GM12878 (cell line): ENCODE data around the gene TRPM5.

Experiments
- E2F4 ChIP-seq: IDR thresholded peaks from 2 replicates; pipeline ENCODE4 v1.6.1; 2012; ENCODE audit warnings: low read depth, low read length, improper control_type of control experiment
- EP300 ChIP-seq, 2 experiments: fragments of 150-350 bp in 1 of 2; IDR thresholded peaks; 2 replicates each; pipeline ENCODE4 v1.6.1; 2011 to 2012; ENCODE audit warnings: low read depth in 2 of 2, low read length in 2 of 2, borderline replicate concordance in 1 of 2, improper control_type of control experiment in 1 of 2, inconsistent platforms in 1 of 2; ENCODE audit not compliant: control insufficient read depth in 1 of 2
- NFIC ChIP-seq: IDR thresholded peaks from 2 replicates; pipeline ENCODE4 v1.6.1; 2012; ENCODE audit warnings: low read depth, mild to moderate bottlenecking, inconsistent platforms, low read length, moderate library complexity
- POU2F2 ChIP-seq: IDR thresholded peaks from 3 replicates; pipeline ENCODE4 v1.6.1; 2011; ENCODE audit warnings: low read depth, mild to moderate bottlenecking, low read length, borderline replicate concordance
- RCOR1 ChIP-seq: conservative IDR thresholded peaks from 2 replicates; pipeline ENCODE4 v1.6.1; 2012; ENCODE audit warnings: low read depth, low read length, improper control_type of control experiment
- SUZ12 ChIP-seq: fragments of 200-600 bp; sonication (generic); IDR thresholded peaks from one replicate; pipeline ENCODE4 v1.6.1; 2018; ENCODE audit warnings: antibody characterized with exemption, mild to moderate bottlenecking; ENCODE audit not compliant: unreplicated experiment
- ZZZ3 ChIP-seq: IDR thresholded peaks from 2 replicates; pipeline ENCODE4 v1.6.1; 2011; ENCODE audit warnings: low read depth; ENCODE audit not compliant: control insufficient read depth, insufficient read length
- TF ChIP-seq, protein P1 (sequence below): fragments of 450-650 bp; IDR thresholded peaks from 2 replicates; pipeline ENCODE4 v1.6.1; 2016; ENCODE audit warnings: mild to moderate bottlenecking

DNA sequence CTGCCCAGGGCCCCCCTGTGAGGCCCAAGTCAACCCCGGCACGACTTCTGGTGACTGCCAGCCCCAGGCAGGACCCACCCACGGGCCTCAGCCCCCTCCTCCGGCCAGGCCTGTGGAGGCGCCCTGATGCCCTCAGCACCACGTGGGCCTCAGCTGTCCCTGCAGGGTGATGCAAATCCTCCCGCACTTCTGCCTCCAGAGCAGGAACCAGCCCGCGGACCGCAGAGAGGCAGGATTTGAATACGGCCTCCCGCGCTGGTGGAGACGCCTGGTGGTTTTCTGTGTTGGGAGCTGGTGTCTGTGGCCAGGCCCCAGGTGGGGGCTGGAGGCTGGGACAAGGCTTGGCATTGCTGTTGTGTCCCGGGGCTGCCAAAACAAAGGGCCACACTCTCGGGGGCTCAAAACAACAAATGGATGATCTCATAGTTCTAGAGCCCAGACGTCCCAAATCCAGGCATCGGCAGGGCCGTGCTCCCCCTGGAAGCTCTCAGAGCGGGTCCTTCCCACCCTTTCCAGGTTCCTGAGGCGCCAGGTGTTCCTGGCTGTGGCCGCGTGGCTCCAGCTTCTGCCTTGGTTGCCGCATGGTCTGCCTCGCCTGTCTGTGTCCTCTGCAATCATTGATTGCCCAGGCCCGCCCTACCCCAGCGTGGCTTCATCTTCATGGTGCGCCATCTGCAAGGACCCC, 19.4 kb downstream of the TRPM5 start:
- TF ChIP-seq EP300 (IDR thresholded peaks at IDR 0.05; ENCODE audit: borderline replicate concordance in 1 of 2, control insufficient read depth in 1 of 2, low read depth in 2 of 2, low read length in 2 of 2) (no peak), ZZZ3 (no peak), RCOR1 (no peak), E2F4 (no peak), POU2F2 (no peak), NFIC (no peak), SUZ12 (no peak)
- TF ChIP-seq, protein P1, sequence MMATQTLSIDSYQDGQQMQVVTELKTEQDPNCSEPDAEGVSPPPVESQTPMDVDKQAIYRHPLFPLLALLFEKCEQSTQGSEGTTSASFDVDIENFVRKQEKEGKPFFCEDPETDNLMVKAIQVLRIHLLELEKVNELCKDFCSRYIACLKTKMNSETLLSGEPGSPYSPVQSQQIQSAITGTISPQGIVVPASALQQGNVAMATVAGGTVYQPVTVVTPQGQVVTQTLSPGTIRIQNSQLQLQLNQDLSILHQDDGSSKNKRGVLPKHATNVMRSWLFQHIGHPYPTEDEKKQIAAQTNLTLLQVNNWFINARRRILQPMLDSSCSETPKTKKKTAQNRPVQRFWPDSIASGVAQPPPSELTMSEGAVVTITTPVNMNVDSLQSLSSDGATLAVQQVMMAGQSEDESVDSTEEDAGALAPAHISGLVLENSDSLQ, result no peak
